DMS53 (cell line): Measurements from ENCODE around the gene AFAP1L1.

Experiments
- DNase-seq: peaks from one replicate; lab custom pipeline; 2025; lab: John Stamatoyannopoulos, UW

The AFAP1L1 gene

DNA sequence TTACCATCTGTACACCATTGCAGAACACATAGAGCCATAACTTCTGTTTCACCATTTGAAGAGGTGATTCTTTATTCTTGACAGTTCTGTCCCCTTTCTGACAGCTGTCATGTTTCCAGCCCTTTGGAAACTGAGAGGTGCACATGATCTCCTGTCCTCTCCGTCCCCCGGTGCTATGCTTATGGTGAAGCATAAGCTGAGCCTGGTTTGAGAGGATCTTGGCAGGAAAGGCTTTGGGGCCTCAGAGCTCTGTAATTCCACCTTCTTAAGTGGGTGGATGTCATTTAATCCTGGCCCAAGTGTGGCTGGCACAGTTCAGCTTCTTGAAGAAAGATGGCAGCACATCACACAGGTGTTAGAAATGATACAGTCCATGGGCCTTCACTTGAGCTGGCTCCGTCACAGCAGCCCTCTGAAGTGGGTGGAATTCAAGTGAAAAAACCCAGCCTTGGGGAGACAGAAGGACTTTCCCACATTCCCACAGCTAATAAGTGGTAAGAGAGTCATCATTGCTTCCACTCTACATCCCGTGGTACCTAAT, 43.0 kb downstream of the AFAP1L1 start:
- DNase-seq = no peak

DNA sequence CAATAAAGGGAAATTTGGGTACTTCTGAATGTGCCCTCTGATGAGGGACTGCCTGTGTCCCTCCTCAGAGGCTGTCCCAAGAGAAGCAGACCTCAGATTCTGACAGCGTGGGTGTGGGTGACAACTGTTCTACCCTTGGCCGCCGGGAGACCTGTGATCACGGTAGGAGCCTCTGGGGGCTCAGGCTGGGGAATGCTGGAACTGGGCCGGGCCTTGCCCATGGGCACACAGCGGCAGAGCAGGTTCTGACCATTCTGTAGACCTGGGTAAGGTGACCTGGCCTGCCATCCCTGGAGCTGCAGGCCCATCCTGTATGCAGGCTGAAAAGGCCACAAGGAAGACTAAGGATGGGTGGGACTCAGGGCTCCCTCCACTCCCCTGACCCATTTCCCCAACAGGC, 44.1 kb downstream of the AFAP1L1 start:
- DNase-seq = no peak

DNA sequence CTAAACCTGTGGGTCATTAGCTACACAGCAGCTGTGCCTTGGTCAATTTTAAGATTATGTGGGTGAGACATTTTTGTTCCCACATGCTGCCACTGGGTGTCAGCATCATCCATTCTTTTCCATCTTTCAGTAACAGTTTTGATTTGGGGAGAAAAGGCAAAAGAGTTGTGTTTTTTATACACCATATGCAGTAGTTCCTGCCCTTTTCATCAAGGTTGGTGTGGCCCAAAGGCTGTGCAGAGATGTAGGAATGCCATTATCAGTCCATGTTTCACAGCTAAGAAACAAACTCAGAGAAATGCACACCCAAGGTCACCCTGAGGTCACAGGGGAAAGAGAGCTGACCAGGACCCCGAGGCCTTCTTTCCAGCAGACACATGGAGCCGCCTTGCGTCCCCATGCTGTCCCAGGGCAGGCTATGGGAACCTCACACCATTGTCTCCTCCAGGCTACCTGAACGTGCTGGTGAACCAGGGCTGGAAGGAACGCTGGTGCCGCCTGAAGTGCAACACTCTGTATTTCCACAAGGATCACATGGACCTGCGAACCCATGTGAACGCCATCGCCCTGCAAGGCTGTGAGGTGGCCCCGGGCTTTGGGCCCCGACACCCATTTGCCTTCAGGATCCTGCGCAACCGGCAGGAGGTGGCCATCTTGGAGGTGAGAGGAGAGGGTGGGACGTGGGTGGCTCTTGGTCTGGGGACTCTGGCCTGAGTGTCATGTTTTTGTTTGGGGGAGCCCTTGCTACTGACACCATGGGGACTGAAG, 45.8 kb downstream of the AFAP1L1 start:
- DNase-seq = peak; percentile 80

DNA sequence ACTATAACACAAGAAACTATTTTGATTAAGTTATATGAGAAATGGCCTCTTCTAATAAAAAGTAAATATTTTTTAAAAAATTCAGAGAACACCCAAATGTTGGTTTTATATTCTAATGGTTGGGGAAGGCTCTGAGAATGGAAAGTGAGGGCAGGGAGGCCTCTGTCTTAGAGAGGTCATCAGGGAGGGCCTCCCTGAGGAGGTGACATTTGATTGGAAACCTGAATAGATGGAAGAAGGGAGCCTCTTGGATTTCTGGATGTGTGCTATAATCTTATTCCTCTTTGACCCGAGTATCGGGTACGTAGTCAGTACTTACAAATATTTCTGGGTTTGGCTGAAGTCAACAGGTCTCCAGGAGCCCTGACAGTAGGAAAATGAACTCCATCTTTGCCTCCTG, 47.5 kb downstream of the AFAP1L1 start:
- DNase-seq = no peak

DNA sequence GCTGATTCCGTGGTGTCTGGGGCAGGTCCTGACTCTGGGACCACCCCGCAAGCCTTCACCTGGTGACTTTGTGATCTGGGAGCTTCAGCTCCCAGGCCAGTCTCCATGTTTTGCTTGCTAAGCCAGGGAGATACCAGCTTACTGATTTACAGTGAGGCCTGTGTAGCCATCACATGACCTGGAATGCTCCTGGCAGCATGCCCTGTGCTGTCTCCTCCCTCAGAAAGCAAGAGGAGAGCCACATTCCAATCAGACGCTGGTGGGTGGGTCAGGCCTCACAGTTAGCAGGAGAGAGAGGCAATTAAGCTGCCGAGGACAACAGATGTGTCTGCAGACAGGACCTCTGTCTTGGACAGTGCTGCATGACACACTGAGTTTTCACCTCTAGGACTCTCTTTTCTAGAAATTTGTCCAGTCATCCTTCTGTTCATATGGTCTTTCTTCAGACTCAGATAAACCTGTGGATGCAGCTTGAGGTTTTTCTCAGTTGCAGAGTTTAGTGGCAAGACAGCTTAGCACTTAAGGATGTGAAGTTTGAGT, 49.2 kb downstream of the AFAP1L1 start:
- DNase-seq = peak; percentile 96

DNA sequence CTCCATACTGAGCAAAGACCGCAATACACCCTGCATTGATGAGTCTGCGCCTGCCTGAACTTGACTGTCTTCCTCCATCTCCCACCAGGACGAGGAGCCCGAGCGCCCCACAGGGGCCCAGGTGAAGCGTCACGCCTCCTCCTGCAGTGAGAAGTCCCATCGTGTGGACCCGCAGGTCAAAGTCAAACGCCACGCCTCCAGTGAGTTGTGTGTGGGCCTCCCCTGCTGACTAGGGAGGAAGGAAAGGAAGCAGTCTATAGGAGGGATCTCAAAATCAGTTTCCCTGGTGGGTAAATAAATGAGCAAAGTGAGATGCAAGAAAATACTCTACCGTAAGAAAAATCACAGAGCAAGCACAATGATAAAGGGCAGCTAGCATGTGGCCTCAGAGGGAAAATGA, 50.9 kb downstream of the AFAP1L1 start:
- DNase-seq = no peak

DNA sequence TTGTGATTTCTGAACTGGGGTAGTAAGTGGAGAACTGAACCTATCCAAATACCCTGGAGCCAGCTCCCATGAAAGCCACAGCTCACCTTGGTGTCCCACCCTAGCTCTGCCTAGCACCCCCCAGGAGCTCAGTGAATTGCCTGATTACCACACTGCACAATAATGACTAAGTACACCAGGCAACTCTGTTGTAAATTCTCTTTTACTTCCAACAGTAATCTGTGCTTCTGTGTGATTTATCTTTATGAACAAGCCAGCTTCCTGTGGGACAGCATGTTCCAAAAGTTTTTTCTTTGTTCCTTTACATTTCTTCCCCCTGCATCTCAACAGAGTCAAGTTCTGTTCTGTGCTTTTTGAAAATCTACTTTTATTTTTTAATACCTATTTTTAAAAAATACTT, 51.6 kb downstream of the AFAP1L1 start:
- no peak for DNase-seq

DNA sequence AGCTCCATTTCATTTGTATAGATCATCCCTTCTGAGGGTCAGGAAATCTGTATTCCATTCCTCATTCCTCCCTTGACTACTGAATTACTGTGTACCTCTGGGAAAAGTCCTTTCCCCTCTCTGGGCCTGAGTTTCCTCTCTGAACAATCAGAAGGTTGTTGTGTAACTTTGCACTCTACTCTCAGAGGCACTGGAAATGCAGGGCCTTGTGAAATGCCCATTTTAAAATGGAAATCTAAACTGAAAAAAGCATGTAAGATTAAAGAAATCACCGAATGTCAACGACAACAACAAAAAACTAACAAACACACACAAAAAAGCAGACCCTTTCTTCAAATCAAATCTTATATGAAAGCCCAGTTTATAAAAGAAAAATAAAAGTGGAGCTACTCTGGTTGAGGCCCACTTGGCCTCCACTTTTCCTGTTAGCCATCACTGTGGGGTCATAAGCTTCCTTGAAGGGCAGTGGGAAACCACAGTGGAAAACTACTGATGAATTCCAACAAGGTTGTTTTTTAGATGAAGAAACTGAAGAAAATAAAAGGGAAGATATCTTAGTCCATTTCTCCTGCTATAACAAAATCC, 52.1 kb downstream of the AFAP1L1 start:
- no peak for DNase-seq

DNA sequence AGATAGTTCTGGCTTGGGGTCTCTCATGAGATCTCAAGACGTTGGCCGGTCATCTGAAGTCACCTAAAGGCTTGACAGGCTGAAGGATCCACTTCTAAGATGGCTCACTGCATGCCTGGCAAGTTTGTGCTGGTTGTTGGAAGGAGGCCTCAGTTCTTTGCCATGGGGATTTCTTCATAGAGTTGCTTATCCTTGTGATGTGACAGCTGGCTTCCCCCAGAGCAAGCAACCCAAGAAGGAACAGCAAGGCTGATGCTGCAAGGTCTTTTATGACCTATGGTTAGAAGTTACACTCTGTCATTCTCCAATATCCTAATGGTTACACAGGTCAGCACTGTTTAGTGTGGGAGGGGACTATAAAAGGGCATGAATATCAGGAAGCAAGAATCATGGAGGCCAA, 53.0 kb downstream of the AFAP1L1 start:
- no peak for DNase-seq

DNA sequence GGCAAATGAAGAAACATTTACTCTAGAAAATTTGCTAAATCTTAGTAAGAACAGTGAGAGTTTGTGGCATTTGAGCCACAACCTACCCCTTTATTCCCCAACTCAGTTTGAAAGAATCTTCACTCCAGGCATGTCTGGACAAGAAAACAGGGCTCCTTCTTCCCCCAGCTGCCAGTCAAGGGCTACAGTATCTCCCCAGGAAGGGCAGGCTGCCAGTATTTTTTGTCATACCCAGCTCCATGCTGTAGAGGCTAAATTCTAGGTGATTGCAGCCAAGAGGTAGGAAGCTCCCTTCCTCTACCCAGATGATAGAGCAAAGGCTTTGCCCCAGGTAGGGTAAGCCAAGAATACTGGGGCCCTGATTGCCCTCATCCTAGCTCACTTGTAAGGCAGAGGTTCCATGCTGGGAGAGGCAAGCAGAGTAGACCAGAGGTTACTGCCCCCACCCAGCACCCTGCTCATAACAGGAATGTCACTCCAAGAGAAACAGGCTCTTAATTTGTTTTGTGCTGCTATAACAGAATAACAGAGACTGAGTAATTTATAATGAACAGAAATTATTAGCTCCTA, 53.6 kb downstream of the AFAP1L1 start:
- peak; percentile 19 for DNase-seq

DNA sequence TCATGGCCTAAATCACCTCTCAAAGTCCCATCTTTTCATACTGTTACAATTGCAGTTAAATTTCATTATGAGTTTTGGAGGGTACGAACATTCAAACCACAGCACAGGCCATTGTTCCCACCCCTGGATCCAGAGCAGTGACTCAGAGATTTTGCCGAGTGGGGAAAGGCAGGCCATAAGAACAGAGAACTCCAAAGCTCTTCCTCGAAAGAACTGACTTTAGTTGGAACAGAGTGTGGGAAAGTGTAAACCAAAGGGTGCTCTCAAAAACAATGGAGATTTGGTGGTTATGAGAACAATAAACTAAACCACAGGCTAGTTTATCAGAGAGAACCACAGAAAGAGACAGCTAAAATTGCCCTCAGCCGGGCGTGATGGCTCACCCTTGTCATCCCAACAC, 54.2 kb downstream of the AFAP1L1 start:
- no peak for DNase-seq

DNA sequence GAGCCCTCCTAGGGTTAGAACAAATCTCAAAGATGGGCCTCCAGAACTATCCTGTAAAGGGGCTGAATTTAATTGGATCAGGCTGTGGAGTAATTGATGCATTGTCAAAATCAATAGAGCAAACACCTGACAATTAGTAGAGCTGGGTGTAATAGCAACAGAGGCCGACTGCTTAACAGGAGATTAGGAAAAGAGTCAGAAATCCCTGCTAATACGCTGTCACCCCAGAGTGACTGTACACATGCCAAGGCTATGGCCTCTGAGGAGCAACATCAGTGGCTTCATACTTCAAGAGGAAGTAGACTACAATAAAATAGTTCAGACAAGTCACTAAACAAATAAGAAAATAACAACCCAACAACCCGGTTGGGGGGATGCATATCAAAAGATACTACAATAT, 55.0 kb downstream of the AFAP1L1 start:
- peak; percentile 72 for DNase-seq

DNA sequence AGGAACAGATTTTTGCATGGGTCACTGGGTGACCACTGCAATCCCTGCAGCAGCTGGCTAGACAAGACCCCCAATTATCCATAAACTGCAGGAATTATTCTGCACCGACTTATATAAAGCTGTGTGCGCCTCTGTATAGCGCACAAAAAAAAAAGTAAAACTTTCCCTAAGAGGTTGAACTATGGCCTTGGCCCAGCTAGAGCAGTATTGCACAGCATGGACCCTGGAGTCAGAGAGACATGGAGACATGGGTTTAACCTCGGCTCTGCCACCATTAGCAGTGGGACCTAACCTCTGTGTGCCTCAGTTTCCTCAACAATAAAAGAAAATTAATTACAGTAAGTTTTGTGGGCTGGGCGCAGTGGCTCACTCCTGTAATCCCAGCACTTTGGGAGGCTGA, 56.5 kb downstream of the AFAP1L1 start:
- DNase-seq = no peak

DNA sequence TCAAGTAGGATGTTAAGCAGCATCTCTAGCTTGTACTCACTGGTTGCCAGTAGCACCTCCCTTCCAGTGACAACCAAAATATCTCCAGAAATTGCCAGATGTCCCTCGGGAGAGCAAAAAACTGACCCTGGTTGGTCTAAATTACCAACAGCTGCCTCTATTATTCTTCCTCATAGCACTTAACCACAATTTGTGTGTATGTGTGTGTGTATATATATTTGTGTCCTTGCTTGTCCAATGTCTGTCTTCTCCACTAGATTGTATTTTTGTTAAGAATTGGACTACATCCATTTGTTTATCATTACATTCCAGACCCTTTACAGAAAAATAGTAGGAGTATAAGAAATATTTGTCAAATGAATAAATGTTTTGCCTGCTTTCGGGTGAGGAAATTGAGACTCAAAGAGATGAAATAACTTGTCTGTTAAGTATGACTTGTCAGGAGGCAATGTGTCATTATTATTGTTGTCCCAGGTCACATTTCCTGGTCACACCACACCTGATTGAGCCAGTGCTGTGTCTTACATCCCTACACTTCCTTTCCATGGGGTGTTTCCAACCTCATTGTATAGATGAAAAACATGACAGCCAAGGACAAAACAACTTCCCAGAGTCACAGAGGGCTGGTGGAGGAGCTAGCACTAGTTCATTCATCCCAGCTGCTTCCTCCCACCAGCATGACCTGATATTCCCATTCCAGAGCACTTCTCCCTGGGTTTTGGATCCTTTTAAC, 62.2 kb downstream of the AFAP1L1 start:
- DNase-seq = peak; percentile 55

DNA sequence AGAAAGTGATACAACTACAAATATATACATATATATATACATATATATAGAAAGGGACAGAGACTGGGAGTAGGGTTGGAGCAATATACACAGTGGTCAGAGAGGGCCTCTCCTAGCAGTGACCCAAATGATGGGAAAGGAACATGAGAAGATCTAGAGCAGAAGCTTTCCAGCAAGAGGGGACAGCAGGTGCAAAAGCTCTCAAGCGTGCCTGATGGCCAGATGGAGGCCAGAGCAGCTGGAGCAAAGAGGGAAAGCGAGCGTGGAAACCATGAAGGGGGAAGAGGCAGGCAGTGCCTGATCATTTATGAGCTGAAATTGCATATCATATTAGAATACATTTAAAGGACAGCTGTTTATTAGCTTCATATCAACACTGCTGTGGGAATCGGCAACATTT, 66.1 kb downstream of the AFAP1L1 start:
- peak; percentile 96 for DNase-seq

DNA sequence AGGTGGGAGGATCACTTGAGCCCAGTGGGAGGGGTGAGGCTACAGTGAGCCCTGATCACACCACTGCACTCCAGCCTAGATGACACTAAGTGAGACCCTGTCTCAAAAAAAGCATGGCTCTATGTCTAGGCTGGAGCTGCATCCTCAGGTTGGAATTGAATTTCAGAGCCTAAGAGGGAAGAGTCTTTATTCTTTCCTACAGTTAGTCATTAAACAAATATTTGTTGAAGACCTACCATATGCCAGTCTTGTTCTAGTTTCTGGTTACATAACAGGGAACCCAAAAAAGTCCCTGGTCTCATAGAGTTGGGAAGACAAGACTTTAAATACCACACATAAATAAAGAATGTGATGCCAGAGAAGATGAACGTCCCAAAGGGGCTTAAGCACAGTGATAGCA, 66.7 kb downstream of the AFAP1L1 start:
- peak; percentile 95 for DNase-seq

DNA sequence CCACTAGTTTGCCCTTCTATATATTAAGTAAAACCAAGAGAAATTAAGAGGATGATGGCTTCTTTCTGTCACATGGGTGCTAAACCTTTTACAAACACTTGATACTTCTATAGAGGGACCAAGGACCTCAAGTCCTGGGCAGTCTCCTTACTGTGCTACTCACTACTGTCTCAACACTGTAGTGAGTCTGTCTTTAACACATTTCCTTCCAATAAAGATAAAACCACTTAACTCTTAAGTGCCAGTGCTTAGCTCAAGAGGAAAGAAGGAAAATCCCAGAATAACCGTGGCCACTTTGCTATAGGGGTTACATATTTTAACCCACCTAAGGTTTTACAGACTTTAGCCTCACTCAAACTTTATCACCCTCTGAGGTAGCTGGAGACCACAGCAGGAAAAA, 69.3 kb downstream of the AFAP1L1 start:
- peak; percentile 43 for DNase-seq

DNA sequence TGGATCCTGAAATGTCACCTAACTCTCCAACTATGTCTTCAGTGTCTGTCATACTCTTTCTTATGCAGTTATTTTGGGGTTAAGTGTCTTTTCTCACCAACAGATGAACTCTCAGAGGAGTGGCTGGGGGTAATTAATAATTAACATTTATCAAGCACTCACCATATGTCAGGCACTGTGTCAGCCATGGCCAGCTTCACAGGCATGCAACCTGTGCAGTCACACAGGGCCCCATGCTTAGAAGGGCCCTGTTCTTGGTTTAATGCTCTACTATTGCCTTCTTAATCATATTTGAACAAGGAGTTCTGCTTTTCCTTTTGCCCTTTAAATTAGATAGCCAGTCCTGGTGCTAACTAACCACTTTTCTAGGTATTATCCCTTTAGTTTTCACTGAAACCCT, 70.2 kb downstream of the AFAP1L1 start:
- DNase-seq = peak; percentile 67

DNA sequence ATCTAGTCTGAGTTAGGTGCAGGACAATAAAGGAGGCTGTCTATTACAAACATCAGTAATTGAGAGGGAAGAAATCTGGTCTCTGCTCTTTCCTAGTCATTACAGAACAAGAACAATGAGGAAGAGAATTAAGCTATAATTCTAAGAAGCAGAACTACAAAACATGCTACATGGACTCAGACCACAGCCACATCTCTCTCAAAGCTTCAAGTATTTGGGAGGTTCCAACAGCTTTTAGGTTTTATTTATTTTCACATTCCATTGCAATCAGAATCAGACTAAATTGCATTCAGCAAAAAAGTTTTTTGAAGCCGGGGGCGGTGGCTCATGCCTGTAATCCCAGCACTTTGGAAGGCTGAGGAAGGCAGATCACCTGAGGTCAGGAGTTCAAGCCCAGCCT, 72.5 kb downstream of the AFAP1L1 start:
- no peak for DNase-seq

DNA sequence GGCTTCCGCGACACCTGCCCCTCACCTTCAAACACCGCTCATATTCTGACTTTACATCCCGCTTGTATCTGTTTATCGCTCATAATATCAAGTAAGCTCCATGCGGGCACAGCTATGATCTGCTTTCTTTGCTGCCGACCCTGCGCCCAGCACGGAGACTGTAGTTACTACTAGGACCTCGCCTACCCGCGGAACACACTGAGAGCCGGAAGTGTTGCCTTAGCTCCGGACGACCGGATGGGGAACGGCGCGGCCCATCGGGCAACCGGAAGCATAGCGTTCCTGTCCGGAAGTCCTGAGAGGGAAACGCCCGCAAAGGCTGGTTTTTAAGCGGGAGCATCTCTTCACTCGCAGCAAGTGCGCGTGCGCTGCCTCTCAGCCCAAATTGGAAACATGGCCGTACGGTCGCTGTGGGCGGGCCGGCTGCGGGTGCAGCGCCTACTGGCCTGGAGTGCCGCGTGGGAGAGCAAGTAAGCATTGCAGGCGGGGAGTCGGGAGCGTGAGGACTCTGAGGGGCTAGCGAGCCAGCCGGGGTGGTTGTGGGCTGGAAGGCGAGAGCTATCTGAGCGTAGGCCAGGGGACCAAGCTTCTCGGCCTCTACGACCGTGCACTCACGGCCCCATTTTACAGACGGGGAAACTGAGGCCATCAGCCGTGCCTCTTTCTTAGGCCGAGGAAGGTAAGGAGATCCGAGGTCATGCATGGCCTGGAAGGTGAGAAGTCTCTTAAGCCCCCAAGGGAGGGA, 73.7 kb downstream of the AFAP1L1 start, which contains the start of gene GRPEL2:
Gene GRPEL2 (plus strand): TSS at position 353 of the 745 bp plus-strand sequence. CDS start 41 bp downstream, at position 394.
- DNase-seq = peak; percentile 99

DNA sequence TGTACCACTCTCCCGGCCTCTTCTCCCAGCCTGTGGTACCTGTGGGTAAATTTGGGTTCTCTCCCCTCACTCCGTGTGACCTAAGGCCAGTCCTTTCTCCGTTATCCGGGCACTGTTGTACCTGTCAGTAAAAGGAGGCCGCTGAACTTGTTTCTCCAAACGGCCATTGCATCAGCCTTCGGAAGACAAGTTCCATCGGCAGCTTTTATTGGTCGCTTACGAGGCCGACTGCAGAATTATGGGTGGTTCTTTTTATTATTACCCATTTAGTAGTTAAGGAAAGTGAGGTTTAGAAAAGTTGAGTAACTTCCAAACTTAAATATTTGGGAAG, 74.2 kb downstream of the AFAP1L1 start:
- DNase-seq = peak; percentile 55

DNA sequence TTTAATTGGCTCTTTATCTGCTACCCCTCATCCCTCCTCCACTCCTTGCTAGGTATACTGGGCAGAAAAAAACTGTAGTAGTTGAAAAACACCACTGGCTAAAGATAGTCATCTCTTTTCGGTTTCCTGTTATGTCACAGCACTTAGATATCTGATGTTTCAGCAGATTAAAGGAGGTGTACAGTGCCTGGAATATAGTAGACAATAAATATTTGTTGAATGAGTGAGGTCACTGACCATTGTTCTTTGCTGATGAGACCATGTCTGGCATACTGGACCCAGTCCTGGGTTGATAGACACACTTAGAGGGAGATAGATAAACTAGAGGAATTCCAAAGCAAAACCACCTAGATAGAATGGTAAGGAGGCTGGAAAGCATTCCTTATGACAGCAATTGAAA, 76.9 kb downstream of the AFAP1L1 start:
- no peak for DNase-seq
